ENCODE data around the gene TRIM17. TPM values are rescaled to one million over a fixed set of nuclear protein-coding genes. Genes with fewer than 3 reads are reported as not detected.

TRIM17 gene
- total RNA-seq, 1 experiment from 2014 or later: not detected

DNA sequence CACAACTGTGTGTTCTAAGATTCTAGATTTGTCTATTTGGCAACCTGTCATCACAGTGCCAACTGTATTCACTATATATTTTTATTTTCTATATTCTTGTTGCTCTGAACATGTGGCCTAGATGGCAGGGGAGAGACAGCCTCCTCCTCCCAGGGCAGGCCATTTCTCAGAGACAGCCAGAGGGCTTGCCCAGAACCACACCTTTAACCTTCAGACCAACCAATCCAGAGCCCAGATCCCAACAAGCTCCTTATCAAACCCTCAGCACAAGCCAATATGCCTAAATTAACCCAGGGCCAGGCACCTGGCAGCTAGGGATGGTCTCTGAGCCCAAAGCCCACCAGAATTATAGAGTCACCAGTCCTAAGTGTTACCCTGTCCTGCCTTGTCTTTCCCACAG is 29.3 kb downstream of the TRIM17 start:
- RAD21 ChIA-PET (ENCODE audit: low non-redundant PET in 1 of 2, low total read pairs in 2 of 2, uncharacterized antibody in 2 of 2, unreplicated experiment in 2 of 2): no interaction called here
- H3K79me2 ChIP-seq (ENCODE audit: insufficient read depth, low read length): no peaks in the 10 kb centered on the region
- H3K36me3 ChIP-seq (ENCODE audit: control insufficient read depth in 1 of 2, insufficient read depth in 2 of 2, low read length in 2 of 2): no peaks in the 10 kb centered on the region
- no peak overlapping the region for H3K4me2 ChIP-seq (ENCODE audit: low read length)
- H3K4me1 ChIP-seq (ENCODE audit: control insufficient read depth in 1 of 2, insufficient read depth in 2 of 2, low read length in 2 of 2): peaks cover 10 to 11% of the 10 kb centered on the region in 2 experiments
- TF ChIP-seq, protein P1, sequence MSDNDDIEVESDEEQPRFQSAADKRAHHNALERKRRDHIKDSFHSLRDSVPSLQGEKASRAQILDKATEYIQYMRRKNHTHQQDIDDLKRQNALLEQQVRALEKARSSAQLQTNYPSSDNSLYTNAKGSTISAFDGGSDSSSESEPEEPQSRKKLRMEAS (IDR thresholded peaks at IDR 0.05): no peak
- CTCF ChIA-PET: no interaction called here
- no peak overlapping the region for H3K4me3 ChIP-seq (replicated peaks in 1 of 2; ENCODE audit: low read depth in 1 of 2, low read length in 2 of 2)
- H3K27me3 ChIP-seq (ENCODE audit: insufficient read depth, low read length): no peaks in the 10 kb centered on the region
- DNase-seq (ENCODE audit: low read depth, low spot score) (no peak), ATAC-seq (no peak)
- H3K9ac ChIP-seq (ENCODE audit: low read length): no peak overlapping the region
- H3K9me2 ChIP-seq (ENCODE audit: insufficient read depth): no peaks in the 10 kb centered on the region
- H3K9me3 ChIP-seq (ENCODE audit: control insufficient read depth in 1 of 2, insufficient read depth in 1 of 2, low read depth in 1 of 2, low read length in 2 of 2): no peaks in the 10 kb centered on the region
- POLR2A ChIA-PET: no interaction called here
- H3K27ac ChIP-seq (ENCODE audit: low read depth, low read length): no peak overlapping the region
- no TSS peak for BruUV-seq (replicated peaks)
- intact Hi-C loops (cut with micrococcal nuclease): no loop called here
- H2AFZ ChIP-seq (ENCODE audit: low read depth, low read length, poor library complexity, severe bottlenecking): no peak overlapping the region
- H4K20me1 ChIP-seq (ENCODE audit: insufficient read depth): no peaks in the 10 kb centered on the region

DNA sequence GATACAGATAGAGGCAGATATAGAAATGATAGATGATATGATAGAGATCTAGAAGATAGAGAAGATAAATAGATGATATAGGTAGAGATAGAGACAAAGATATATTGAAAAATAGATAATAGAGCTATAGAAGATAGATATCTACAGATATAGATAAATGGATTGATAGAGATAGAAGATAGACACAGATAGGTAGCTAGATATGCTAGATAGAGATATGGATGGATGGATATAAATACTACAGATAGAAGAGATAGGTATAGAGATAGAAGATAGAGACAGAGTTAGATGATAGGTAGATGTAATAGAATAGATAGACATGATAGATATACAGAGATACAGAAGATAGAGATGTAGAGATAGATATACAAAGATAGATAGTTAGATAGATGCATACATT is 31.4 kb downstream of the TRIM17 start:
- no peak overlapping the region for H3K4me3 ChIP-seq (replicated peaks in 1 of 2; ENCODE audit: low read depth in 1 of 2, low read length in 2 of 2)
- no peaks in the 10 kb centered on the region for H3K36me3 ChIP-seq (ENCODE audit: control insufficient read depth in 1 of 2, insufficient read depth in 2 of 2, low read length in 2 of 2)
- DNase-seq (ENCODE audit: low read depth, low spot score) (no peak), ATAC-seq (no peak)
- H4K20me1 ChIP-seq (ENCODE audit: insufficient read depth): no peaks in the 10 kb centered on the region
- H3K27ac ChIP-seq (ENCODE audit: low read depth, low read length): no peak overlapping the region
- no TSS peak for BruUV-seq (replicated peaks)
- H3K9me3 ChIP-seq (ENCODE audit: control insufficient read depth in 1 of 2, insufficient read depth in 1 of 2, low read depth in 1 of 2, low read length in 2 of 2): no peaks in the 10 kb centered on the region
- CTCF ChIA-PET: interaction anchor here (1.1 kb wide), 1 partner anchor 8 kb away, joined by 3 read pairs; no protein-coding TSS in a partner anchor
- H3K4me1 ChIP-seq (ENCODE audit: control insufficient read depth in 1 of 2, insufficient read depth in 2 of 2, low read length in 2 of 2): no peaks in the 10 kb centered on the region
- no peaks in the 10 kb centered on the region for H3K9me2 ChIP-seq (ENCODE audit: insufficient read depth)
- H2AFZ ChIP-seq (ENCODE audit: low read depth, low read length, poor library complexity, severe bottlenecking): no peak overlapping the region
- TF ChIP-seq POLR2AphosphoS5 (IDR thresholded peaks at IDR 0.05; ENCODE audit: low read depth, low read length) (no peak), JUND (IDR thresholded peaks at IDR 0.05) (no peak), POLR2A (IDR thresholded peaks at IDR 0.05; ENCODE audit: borderline replicate concordance, extremely low read depth, insufficient read depth, insufficient read length) (no peak), FOSL1 (IDR thresholded peaks at IDR 0.05; ENCODE audit: low read depth) (no peak), ELF1 (IDR thresholded peaks at IDR 0.05; ENCODE audit: borderline replicate concordance, low read depth) (no peak), ZNF274 (IDR thresholded peaks at IDR 0.05; ENCODE audit: low read depth, low read length) (no peak)
- TF ChIP-seq, protein P2, sequence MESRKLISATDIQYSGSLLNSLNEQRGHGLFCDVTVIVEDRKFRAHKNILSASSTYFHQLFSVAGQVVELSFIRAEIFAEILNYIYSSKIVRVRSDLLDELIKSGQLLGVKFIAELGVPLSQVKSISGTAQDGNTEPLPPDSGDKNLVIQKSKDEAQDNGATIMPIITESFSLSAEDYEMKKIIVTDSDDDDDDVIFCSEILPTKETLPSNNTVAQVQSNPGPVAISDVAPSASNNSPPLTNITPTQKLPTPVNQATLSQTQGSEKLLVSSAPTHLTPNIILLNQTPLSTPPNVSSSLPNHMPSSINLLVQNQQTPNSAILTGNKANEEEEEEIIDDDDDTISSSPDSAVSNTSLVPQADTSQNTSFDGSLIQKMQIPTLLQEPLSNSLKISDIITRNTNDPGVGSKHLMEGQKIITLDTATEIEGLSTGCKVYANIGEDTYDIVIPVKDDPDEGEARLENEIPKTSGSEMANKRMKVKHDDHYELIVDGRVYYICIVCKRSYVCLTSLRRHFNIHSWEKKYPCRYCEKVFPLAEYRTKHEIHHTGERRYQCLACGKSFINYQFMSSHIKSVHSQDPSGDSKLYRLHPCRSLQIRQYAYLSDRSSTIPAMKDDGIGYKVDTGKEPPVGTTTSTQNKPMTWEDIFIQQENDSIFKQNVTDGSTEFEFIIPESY (IDR thresholded peaks at IDR 0.05; ENCODE audit: extremely low read depth, insufficient replicate concordance, low read length): no peak
- TF ChIP-seq, protein P1 (IDR thresholded peaks at IDR 0.05): no peak
- TF ChIP-seq, protein P3, sequence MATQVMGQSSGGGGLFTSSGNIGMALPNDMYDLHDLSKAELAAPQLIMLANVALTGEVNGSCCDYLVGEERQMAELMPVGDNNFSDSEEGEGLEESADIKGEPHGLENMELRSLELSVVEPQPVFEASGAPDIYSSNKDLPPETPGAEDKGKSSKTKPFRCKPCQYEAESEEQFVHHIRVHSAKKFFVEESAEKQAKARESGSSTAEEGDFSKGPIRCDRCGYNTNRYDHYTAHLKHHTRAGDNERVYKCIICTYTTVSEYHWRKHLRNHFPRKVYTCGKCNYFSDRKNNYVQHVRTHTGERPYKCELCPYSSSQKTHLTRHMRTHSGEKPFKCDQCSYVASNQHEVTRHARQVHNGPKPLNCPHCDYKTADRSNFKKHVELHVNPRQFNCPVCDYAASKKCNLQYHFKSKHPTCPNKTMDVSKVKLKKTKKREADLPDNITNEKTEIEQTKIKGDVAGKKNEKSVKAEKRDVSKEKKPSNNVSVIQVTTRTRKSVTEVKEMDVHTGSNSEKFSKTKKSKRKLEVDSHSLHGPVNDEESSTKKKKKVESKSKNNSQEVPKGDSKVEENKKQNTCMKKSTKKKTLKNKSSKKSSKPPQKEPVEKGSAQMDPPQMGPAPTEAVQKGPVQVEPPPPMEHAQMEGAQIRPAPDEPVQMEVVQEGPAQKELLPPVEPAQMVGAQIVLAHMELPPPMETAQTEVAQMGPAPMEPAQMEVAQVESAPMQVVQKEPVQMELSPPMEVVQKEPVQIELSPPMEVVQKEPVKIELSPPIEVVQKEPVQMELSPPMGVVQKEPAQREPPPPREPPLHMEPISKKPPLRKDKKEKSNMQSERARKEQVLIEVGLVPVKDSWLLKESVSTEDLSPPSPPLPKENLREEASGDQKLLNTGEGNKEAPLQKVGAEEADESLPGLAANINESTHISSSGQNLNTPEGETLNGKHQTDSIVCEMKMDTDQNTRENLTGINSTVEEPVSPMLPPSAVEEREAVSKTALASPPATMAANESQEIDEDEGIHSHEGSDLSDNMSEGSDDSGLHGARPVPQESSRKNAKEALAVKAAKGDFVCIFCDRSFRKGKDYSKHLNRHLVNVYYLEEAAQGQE (IDR thresholded peaks at IDR 0.05; ENCODE audit: low read depth): no peak
- TF ChIP-seq, protein P4, sequence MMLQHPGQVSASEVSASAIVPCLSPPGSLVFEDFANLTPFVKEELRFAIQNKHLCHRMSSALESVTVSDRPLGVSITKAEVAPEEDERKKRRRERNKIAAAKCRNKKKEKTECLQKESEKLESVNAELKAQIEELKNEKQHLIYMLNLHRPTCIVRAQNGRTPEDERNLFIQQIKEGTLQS (IDR thresholded peaks at IDR 0.05): no peak
- TF ChIP-seq, protein P5, sequence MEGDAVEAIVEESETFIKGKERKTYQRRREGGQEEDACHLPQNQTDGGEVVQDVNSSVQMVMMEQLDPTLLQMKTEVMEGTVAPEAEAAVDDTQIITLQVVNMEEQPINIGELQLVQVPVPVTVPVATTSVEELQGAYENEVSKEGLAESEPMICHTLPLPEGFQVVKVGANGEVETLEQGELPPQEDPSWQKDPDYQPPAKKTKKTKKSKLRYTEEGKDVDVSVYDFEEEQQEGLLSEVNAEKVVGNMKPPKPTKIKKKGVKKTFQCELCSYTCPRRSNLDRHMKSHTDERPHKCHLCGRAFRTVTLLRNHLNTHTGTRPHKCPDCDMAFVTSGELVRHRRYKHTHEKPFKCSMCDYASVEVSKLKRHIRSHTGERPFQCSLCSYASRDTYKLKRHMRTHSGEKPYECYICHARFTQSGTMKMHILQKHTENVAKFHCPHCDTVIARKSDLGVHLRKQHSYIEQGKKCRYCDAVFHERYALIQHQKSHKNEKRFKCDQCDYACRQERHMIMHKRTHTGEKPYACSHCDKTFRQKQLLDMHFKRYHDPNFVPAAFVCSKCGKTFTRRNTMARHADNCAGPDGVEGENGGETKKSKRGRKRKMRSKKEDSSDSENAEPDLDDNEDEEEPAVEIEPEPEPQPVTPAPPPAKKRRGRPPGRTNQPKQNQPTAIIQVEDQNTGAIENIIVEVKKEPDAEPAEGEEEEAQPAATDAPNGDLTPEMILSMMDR (IDR thresholded peaks at IDR 0.05 in 2 of 3, conservative IDR thresholded peaks at IDR 0.05 in 1 of 3; ENCODE audit: borderline replicate concordance in 1 of 3, insufficient read depth in 1 of 3, low read depth in 2 of 3, low read length in 2 of 3): no peak
- RAD21 ChIA-PET (ENCODE audit: low non-redundant PET in 1 of 2, low total read pairs in 2 of 2, uncharacterized antibody in 2 of 2, unreplicated experiment in 2 of 2): no interaction called here
- POLR2A ChIA-PET: no interaction called here
- intact Hi-C loops (cut with micrococcal nuclease): no loop called here
- H3K79me2 ChIP-seq (ENCODE audit: insufficient read depth, low read length): no peaks in the 10 kb centered on the region
- no peak overlapping the region for H3K4me2 ChIP-seq (ENCODE audit: low read length)
- H3K27me3 ChIP-seq (ENCODE audit: insufficient read depth, low read length): no peaks in the 10 kb centered on the region
- H3K9ac ChIP-seq (ENCODE audit: low read length): no peak overlapping the region

Measured in HCT116 (cell line).